ENCODE results near the gene NFKBIZ. TPM values are rescaled to one million over a fixed set of nuclear protein-coding genes. Genes with fewer than 3 reads are reported as not detected.

Gene NFKBIZ
- total RNA-seq, 1 experiment from 2014 or later: 63.0 TPM

DNA sequence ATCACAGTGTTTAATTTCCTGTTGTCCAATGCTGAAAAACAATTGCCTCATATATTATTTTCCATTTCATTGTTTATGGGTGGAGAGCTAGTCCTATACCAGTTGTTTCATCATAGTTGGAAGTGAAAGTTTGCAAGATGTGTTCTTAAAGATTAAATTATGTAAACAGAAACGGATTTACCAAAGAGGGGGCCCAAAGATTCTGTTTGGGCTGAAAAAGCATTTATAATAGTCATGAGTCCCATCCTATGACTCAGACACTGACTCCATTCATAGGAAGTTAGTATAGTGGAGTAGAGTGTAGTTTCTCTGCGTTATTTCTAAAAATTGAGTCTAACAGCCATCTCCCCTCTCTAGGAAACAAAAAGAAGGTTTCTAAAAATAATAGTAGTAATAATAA is 24.3 kb downstream of the NFKBIZ start:
- ATAC-seq (peak; percentile 74), DNase-seq (peak; percentile 75)
- H3K36me3 ChIP-seq (ENCODE audit: low read depth, low read length): no peaks in the 10 kb centered on the region
- ChIA-PET POLR2A (ENCODE audit: unreplicated experiment) (interaction anchor here (0.7 kb wide), 1 partner anchor 24 kb away, joined by 4 read pairs; no protein-coding TSS in a partner anchor), CTCF (no interaction called here)
- peaks cover 47% of the 10 kb centered on the region for H3K4me1 ChIP-seq (ENCODE audit: insufficient read depth, low read length)
- H3K27ac ChIP-seq (ENCODE audit: low read length): peak overlapping the region; percentile 86
- peak overlapping the region; percentile 46 for H3K9ac ChIP-seq (ENCODE audit: low read length)
- no peak for TF ChIP-seq EZH2 (IDR thresholded peaks at IDR 0.05; ENCODE audit: low read length, unreplicated experiment)
- TF ChIP-seq, protein P1, sequence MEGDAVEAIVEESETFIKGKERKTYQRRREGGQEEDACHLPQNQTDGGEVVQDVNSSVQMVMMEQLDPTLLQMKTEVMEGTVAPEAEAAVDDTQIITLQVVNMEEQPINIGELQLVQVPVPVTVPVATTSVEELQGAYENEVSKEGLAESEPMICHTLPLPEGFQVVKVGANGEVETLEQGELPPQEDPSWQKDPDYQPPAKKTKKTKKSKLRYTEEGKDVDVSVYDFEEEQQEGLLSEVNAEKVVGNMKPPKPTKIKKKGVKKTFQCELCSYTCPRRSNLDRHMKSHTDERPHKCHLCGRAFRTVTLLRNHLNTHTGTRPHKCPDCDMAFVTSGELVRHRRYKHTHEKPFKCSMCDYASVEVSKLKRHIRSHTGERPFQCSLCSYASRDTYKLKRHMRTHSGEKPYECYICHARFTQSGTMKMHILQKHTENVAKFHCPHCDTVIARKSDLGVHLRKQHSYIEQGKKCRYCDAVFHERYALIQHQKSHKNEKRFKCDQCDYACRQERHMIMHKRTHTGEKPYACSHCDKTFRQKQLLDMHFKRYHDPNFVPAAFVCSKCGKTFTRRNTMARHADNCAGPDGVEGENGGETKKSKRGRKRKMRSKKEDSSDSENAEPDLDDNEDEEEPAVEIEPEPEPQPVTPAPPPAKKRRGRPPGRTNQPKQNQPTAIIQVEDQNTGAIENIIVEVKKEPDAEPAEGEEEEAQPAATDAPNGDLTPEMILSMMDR (conservative IDR thresholded peaks at IDR 0.05; ENCODE audit: low read depth, low read length): no peak
- TF ChIP-seq EZH2phosphoT487 (IDR thresholded peaks at IDR 0.05; ENCODE audit: borderline replicate concordance, low read length): no peak
- intact Hi-C loops (cut with micrococcal nuclease): no loop called here
- H3K9me2 ChIP-seq (replicated peaks; ENCODE audit: low read length): no peaks in the 10 kb centered on the region
- no peaks in the 10 kb centered on the region for H3K27me3 ChIP-seq (ENCODE audit: low read length)
- H3K79me2 ChIP-seq (ENCODE audit: low read length): no peaks in the 10 kb centered on the region
- H3K9me3 ChIP-seq (ENCODE audit: low read length): no peaks in the 10 kb centered on the region
- no peak overlapping the region for H3K4me3 ChIP-seq (ENCODE audit: low read length)
- no peaks in the 10 kb centered on the region for H3F3A ChIP-seq (ENCODE audit: low read length, unreplicated experiment)
- H2AFZ ChIP-seq (ENCODE audit: low read length): peak overlapping the region; percentile 45; the same call in 1 of the 2 replicates
- no peaks in the 10 kb centered on the region for H4K20me1 ChIP-seq (ENCODE audit: low read length)
- H3K4me2 ChIP-seq (ENCODE audit: low read length): peak overlapping the region; percentile 41; the same call in 1 of the 2 replicates
- no TSS peak for BruUV-seq (replicated peaks)

DNA sequence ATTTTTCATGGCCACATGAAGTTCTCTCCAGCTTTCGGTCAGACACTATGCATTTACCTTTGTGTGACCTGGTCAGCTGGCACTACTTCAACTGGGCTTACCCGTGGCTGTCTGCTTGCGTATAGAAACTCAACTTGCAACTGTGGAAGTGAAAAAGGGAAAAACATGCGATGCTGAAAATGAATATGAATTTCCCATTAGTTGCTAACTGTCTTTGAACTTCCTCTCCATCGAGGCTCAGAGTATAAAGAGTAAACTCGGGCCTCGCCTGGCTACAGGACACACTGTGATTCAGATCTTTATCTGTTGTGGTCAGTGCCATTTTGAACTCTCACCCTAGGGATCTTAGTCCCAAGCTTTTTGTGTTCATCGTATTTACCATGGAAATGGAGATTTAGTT is 26.8 kb downstream of the NFKBIZ start:
- POLR2A ChIA-PET (ENCODE audit: unreplicated experiment): no interaction called here
- no peaks in the 10 kb centered on the region for H3K79me2 ChIP-seq (ENCODE audit: low read length)
- H3K4me2 ChIP-seq (ENCODE audit: low read length): no peak overlapping the region
- H3K27me3 ChIP-seq (ENCODE audit: low read length): no peaks in the 10 kb centered on the region
- H3K27ac ChIP-seq (ENCODE audit: low read length): peak overlapping the region; percentile 27
- peaks cover 38% of the 10 kb centered on the region for H3K4me1 ChIP-seq (ENCODE audit: insufficient read depth, low read length)
- no TSS peak for BruUV-seq (replicated peaks)
- H3F3A ChIP-seq (ENCODE audit: low read length, unreplicated experiment): no peaks in the 10 kb centered on the region
- CTCF ChIA-PET: no interaction called here
- H3K4me3 ChIP-seq (ENCODE audit: low read length): no peak overlapping the region
- TF ChIP-seq, protein P1 (conservative IDR thresholded peaks at IDR 0.05; ENCODE audit: low read depth, low read length): no peak
- no peak for TF ChIP-seq EZH2 (IDR thresholded peaks at IDR 0.05; ENCODE audit: low read length, unreplicated experiment)
- TF ChIP-seq EZH2phosphoT487 (IDR thresholded peaks at IDR 0.05; ENCODE audit: borderline replicate concordance, low read length): no peak
- H3K9me2 ChIP-seq (replicated peaks; ENCODE audit: low read length): no peaks in the 10 kb centered on the region
- intact Hi-C loops (cut with micrococcal nuclease): no loop called here
- ATAC-seq: no peak
- peak; percentile 37 for DNase-seq
- H4K20me1 ChIP-seq (ENCODE audit: low read length): no peaks in the 10 kb centered on the region
- H2AFZ ChIP-seq (ENCODE audit: low read length): no peak overlapping the region
- H3K9ac ChIP-seq (ENCODE audit: low read length): no peak overlapping the region
- no peaks in the 10 kb centered on the region for H3K9me3 ChIP-seq (ENCODE audit: low read length)
- no peaks in the 10 kb centered on the region for H3K36me3 ChIP-seq (ENCODE audit: low read depth, low read length)

DNA sequence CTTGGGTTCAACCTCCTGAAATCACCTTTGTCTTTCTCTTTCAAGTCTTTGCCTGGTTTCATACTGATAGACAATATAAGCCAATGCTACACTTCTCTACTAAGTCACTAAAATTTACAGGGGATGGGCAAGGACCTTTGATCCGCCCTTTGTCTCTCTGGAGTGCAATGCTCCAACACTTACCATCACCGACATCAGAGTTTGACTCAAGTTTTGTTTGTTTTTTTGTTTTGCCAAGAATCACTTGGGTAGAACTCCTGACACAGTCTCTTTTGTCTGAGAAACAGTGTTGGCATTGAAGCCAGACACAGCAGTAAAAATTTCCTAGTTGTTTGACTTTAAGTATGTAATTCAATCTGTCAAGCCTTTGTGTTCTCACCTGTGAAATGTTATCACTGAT is 29.3 kb downstream of the NFKBIZ start:
- DNase-seq (peak; percentile 30), ATAC-seq (peak; percentile 62)
- no peaks in the 10 kb centered on the region for H4K20me1 ChIP-seq (ENCODE audit: low read length)
- H3K27ac ChIP-seq (ENCODE audit: low read length): peak overlapping the region; percentile 47
- no peak overlapping the region for H3K9ac ChIP-seq (ENCODE audit: low read length)
- H3K4me1 ChIP-seq (ENCODE audit: insufficient read depth, low read length): peaks cover 31% of the 10 kb centered on the region
- H3K4me2 ChIP-seq (ENCODE audit: low read length): no peak overlapping the region
- H3K36me3 ChIP-seq (ENCODE audit: low read depth, low read length): no peaks in the 10 kb centered on the region
- CTCF ChIA-PET: no interaction called here
- no peak overlapping the region for H3K4me3 ChIP-seq (ENCODE audit: low read length)
- no peaks in the 10 kb centered on the region for H3K79me2 ChIP-seq (ENCODE audit: low read length)
- intact Hi-C loops (cut with micrococcal nuclease): loop anchor here (1.0 to 2.0 kb wide), 2 partner anchors 25 to 46 kb away; no protein-coding TSS in a partner anchor
- TSS peak; percentile 51 for BruUV-seq (replicated peaks)
- no peaks in the 10 kb centered on the region for H3K27me3 ChIP-seq (ENCODE audit: low read length)
- H3K9me2 ChIP-seq (replicated peaks; ENCODE audit: low read length): no peaks in the 10 kb centered on the region
- no peaks in the 10 kb centered on the region for H3F3A ChIP-seq (ENCODE audit: low read length, unreplicated experiment)
- TF ChIP-seq EZH2 (IDR thresholded peaks at IDR 0.05; ENCODE audit: low read length, unreplicated experiment) (no peak), EZH2phosphoT487 (IDR thresholded peaks at IDR 0.05; ENCODE audit: borderline replicate concordance, low read length) (no peak)
- TF ChIP-seq, protein P1 (conservative IDR thresholded peaks at IDR 0.05; ENCODE audit: low read depth, low read length): no peak
- no peaks in the 10 kb centered on the region for H3K9me3 ChIP-seq (ENCODE audit: low read length)
- POLR2A ChIA-PET (ENCODE audit: unreplicated experiment): no interaction called here
- H2AFZ ChIP-seq (ENCODE audit: low read length): no peak overlapping the region

All from PC-3 (cell line).